Measurements from ENCODE around the gene FAM3B. TPM values are rescaled to one million over a fixed set of nuclear protein-coding genes. Genes with fewer than 3 reads are reported as not detected.

FAM3B gene
- polyA plus RNA-seq, 1 donor from 2014 or later, result not detected

DNA sequence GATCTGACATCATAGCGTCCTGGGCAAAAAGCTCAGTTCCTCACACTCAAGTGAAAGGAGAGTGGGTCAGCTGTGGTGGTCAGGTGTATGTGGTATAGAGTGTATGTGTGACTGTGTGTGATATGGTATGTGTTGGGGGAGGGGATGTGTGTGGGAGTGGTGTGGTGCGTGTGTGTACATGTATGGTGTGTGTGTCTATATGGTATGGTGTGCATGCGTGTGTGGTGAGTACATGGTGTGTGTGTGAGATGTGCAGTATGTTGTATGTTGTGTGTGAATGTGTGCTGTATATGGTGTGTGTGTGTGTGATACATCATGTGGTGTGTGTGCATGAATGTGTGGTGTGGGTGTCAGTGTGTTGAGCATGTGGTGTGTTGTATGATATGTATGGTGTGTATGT is 20.9 kb downstream of the FAM3B start:
- no peaks in the 10 kb centered on the region for H3K36me3 ChIP-seq (ENCODE audit: insufficient read depth, low read length)
- no peaks in the 10 kb centered on the region for H3K79me2 ChIP-seq (replicated peaks; ENCODE audit: insufficient read depth, low read length)
- H3K4me2 ChIP-seq (ENCODE audit: low read length), result no peak overlapping the region
- H3K9me2 ChIP-seq (ENCODE audit: insufficient read depth, low read length), result no peaks in the 10 kb centered on the region
- H3K9ac ChIP-seq (ENCODE audit: low read length), result no peak overlapping the region
- H2AFZ ChIP-seq (ENCODE audit: low read depth, low read length), result no peak overlapping the region
- H3K9me3 ChIP-seq (ENCODE audit: low read length), result peaks cover 8% of the 10 kb centered on the region
- no peak overlapping the region for H3K27ac ChIP-seq (ENCODE audit: low read length)
- H3K27me3 ChIP-seq (ENCODE audit: insufficient read depth, low read depth, low read length), result no peaks in the 10 kb centered on the region
- H3F3A ChIP-seq (ENCODE audit: insufficient read depth, low read length, poor library complexity, severe bottlenecking), result no peaks in the 10 kb centered on the region
- H4K20me1 ChIP-seq (ENCODE audit: insufficient read depth), result no peaks in the 10 kb centered on the region
- TF ChIP-seq, protein P1, sequence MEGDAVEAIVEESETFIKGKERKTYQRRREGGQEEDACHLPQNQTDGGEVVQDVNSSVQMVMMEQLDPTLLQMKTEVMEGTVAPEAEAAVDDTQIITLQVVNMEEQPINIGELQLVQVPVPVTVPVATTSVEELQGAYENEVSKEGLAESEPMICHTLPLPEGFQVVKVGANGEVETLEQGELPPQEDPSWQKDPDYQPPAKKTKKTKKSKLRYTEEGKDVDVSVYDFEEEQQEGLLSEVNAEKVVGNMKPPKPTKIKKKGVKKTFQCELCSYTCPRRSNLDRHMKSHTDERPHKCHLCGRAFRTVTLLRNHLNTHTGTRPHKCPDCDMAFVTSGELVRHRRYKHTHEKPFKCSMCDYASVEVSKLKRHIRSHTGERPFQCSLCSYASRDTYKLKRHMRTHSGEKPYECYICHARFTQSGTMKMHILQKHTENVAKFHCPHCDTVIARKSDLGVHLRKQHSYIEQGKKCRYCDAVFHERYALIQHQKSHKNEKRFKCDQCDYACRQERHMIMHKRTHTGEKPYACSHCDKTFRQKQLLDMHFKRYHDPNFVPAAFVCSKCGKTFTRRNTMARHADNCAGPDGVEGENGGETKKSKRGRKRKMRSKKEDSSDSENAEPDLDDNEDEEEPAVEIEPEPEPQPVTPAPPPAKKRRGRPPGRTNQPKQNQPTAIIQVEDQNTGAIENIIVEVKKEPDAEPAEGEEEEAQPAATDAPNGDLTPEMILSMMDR (IDR thresholded peaks at IDR 0.05; ENCODE audit: poor library complexity, severe bottlenecking), result no peak
- TF ChIP-seq, protein P2, sequence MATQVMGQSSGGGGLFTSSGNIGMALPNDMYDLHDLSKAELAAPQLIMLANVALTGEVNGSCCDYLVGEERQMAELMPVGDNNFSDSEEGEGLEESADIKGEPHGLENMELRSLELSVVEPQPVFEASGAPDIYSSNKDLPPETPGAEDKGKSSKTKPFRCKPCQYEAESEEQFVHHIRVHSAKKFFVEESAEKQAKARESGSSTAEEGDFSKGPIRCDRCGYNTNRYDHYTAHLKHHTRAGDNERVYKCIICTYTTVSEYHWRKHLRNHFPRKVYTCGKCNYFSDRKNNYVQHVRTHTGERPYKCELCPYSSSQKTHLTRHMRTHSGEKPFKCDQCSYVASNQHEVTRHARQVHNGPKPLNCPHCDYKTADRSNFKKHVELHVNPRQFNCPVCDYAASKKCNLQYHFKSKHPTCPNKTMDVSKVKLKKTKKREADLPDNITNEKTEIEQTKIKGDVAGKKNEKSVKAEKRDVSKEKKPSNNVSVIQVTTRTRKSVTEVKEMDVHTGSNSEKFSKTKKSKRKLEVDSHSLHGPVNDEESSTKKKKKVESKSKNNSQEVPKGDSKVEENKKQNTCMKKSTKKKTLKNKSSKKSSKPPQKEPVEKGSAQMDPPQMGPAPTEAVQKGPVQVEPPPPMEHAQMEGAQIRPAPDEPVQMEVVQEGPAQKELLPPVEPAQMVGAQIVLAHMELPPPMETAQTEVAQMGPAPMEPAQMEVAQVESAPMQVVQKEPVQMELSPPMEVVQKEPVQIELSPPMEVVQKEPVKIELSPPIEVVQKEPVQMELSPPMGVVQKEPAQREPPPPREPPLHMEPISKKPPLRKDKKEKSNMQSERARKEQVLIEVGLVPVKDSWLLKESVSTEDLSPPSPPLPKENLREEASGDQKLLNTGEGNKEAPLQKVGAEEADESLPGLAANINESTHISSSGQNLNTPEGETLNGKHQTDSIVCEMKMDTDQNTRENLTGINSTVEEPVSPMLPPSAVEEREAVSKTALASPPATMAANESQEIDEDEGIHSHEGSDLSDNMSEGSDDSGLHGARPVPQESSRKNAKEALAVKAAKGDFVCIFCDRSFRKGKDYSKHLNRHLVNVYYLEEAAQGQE (IDR thresholded peaks at IDR 0.05; ENCODE audit: borderline replicate concordance), result no peak
- no peak for TF ChIP-seq EP300 (conservative IDR thresholded peaks at IDR 0.05; ENCODE audit: poor library complexity, severe bottlenecking)
- TF ChIP-seq RAD21 (conservative IDR thresholded peaks at IDR 0.05), result no peak
- no peak for TF ChIP-seq POLR2AphosphoS5 (IDR thresholded peaks at IDR 0.05)
- no peak for TF ChIP-seq TAF1 (IDR thresholded peaks at IDR 0.05; ENCODE audit: low read depth)
- no peak for TF ChIP-seq EZH2 (IDR thresholded peaks at IDR 0.05; ENCODE audit: borderline replicate concordance, insufficient read depth, low read length, poor library complexity, severe bottlenecking)
- TF ChIP-seq SMC3 (conservative IDR thresholded peaks at IDR 0.05; ENCODE audit: poor library complexity), result no peak
- no peak for TF ChIP-seq MXI1 (conservative IDR thresholded peaks at IDR 0.05; ENCODE audit: poor library complexity, severe bottlenecking)
- no peak overlapping the region for H3K4me3 ChIP-seq (ENCODE audit: low read length)

DNA sequence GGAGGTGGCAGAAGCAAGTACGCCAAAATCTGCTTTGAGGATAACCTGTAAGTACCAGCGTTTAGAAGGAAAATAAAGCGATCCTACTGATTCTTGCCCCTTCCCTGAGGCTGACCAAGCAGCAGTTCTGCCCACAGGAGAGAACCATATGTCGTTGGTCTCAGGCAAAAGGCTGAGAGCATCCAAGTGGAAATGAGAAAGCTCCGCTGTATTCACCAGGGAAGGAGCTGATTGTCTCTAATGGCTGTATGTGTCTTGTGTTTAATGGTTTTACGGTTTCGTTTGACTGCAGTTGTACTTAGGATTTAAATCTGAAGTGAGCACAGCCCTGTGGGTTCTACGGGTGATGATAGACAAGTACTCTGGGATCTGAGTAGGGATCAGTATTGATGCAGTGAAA is 21.9 kb downstream of the FAM3B start:
- Histone ChIP-seq H3K4me2 (ENCODE audit: low read length) (no peak overlapping the region), H4K20me1 (ENCODE audit: insufficient read depth) (no peaks in the 10 kb centered on the region), H3K4me3 (ENCODE audit: low read length) (no peak overlapping the region), H3F3A (ENCODE audit: insufficient read depth, low read length, poor library complexity, severe bottlenecking) (no peaks in the 10 kb centered on the region), H3K27ac (ENCODE audit: low read length) (no peak overlapping the region), H3K9ac (ENCODE audit: low read length) (no peak overlapping the region), H3K9me3 (ENCODE audit: low read length) (peaks cover 5% of the 10 kb centered on the region), H2AFZ (ENCODE audit: low read depth, low read length) (no peak overlapping the region), H3K36me3 (ENCODE audit: insufficient read depth, low read length) (no peaks in the 10 kb centered on the region), H3K9me2 (ENCODE audit: insufficient read depth, low read length) (no peaks in the 10 kb centered on the region), H3K27me3 (ENCODE audit: insufficient read depth, low read depth, low read length) (no peaks in the 10 kb centered on the region), H3K79me2 (replicated peaks; ENCODE audit: insufficient read depth, low read length) (no peaks in the 10 kb centered on the region)
- TF ChIP-seq, protein P2 (IDR thresholded peaks at IDR 0.05; ENCODE audit: borderline replicate concordance), result no peak
- TF ChIP-seq POLR2AphosphoS5 (IDR thresholded peaks at IDR 0.05), result no peak
- TF ChIP-seq EZH2 (IDR thresholded peaks at IDR 0.05; ENCODE audit: borderline replicate concordance, insufficient read depth, low read length, poor library complexity, severe bottlenecking), result no peak
- TF ChIP-seq TAF1 (IDR thresholded peaks at IDR 0.05; ENCODE audit: low read depth), result no peak
- no peak for TF ChIP-seq EP300 (conservative IDR thresholded peaks at IDR 0.05; ENCODE audit: poor library complexity, severe bottlenecking)
